Mucosa of descending colon (tissue), 3 donors: ENCODE results near the gene TMEM178B. TPM values are rescaled to one million over a fixed set of nuclear protein-coding genes. Genes with fewer than 3 reads are reported as not detected.

ENCODE experiments used
- ATAC-seq: fragments of 200-7000 bp; cut with Tn5 transposase; one replicate; pipeline ENCODE4 v1.9.1; 2020; ENCODE audit warnings: mild to moderate bottlenecking, moderate library complexity
- DNase-seq, 3 donors: peaks; one replicate each; pipeline ENCODE4 v3.0.0-alpha.2; 2020
- H3K36me3 ChIP-seq: fragments of 200-600 bp; one replicate; pipeline ENCODE4 v1.8.0; 2021; ENCODE audit warnings: low read depth, mild to moderate bottlenecking
- H3K4me1 ChIP-seq: fragments of 200-600 bp; one replicate; pipeline ENCODE4 v1.8.0; 2021; ENCODE audit warnings: low read depth, mild to moderate bottlenecking
- H3K4me3 ChIP-seq: fragments of 200-600 bp; one replicate; pipeline ENCODE4 v1.8.0; 2021; ENCODE audit warnings: mild to moderate bottlenecking
- H3K9me3 ChIP-seq: fragments of 200-600 bp; one replicate; pipeline ENCODE4 v1.8.0; 2021; ENCODE audit warnings: mild to moderate bottlenecking
- CTCF ChIP-seq: fragments of 200-600 bp; IDR thresholded peaks from one replicate; pipeline ENCODE4 v1.8.0; 2022; ENCODE audit warnings: antibody characterized with exemption, mild to moderate bottlenecking
- intact Hi-C, 2 donors: fragments of 100-400 bp; cut with DNase I in 1 of 2; cut with micrococcal nuclease in 1 of 2; formaldehyde crosslinking; loops; one replicate each; pipeline versions ENCODE4 v1.11.0 to v1.11.1; 2022; cut with DNase I, micrococcal nuclease
- total RNA-seq, 3 donors: library from RNA; stranded (reverse); fragmentation: NEBNext Ultra II Directional in 2 of 3; extraction: Animal tissue kit (Norgen Biotek cat#: 25700) in 2 of 3; gene quantifications; one replicate each; pipeline versions ENCODE4 v1.2.1 to v1.2.4, GENCODE V29; 2021 to 2023
- donor health status: DM: no; HTN: no; CAD: no; lungs with moderate emphysema.
- donor health status: DM: no; HTN: no; CAD: no.
- donor health status: DM: no; HTN: yes; CAD: no.

The TMEM178B gene
- total RNA-seq, 3 donors from 2014 or later = 0.22 to 2.0 (median 0.32) TPM

- intact Hi-C loops = no loop called here
- Histone ChIP-seq H3K4me1 (no peaks in the 10 kb centered on the region), H3K36me3 (no peaks in the 10 kb centered on the region), H3K4me3 (no peak overlapping the region), H3K9me3 (no peaks in the 10 kb centered on the region)
- TF ChIP-seq CTCF = no peak
- no peak for ATAC-seq
- DNase-seq = no peak
Measured at GRCh38 chr7:141335164-141335563, 261.3 kb downstream of the TMEM178B start.

GRCh38 chr7:141339603-141340002 lies 265.7 kb downstream of the TMEM178B start:
- ATAC-seq (no peak), DNase-seq (no peak)
- no peaks in the 10 kb centered on the region for H3K36me3 ChIP-seq
- no peak for TF ChIP-seq CTCF
- no peak overlapping the region for H3K4me3 ChIP-seq
- intact Hi-C loops = no loop called here
- H3K4me1 ChIP-seq = no peaks in the 10 kb centered on the region
- no peaks in the 10 kb centered on the region for H3K9me3 ChIP-seq

GRCh38 chr7:141340991-141341390 lies 267.1 kb downstream of the TMEM178B start:
- no peaks in the 10 kb centered on the region for H3K4me1 ChIP-seq
- H3K36me3 ChIP-seq = no peaks in the 10 kb centered on the region
- DNase-seq (no peak), ATAC-seq (no peak)
- intact Hi-C loops = no loop called here
- H3K9me3 ChIP-seq = no peaks in the 10 kb centered on the region
- no peak overlapping the region for H3K4me3 ChIP-seq
- TF ChIP-seq CTCF = no peak

GRCh38 chr7:141342621-141343408 lies 269.0 kb downstream of the TMEM178B start:
- no peak for TF ChIP-seq CTCF
- H3K4me1 ChIP-seq = no peaks in the 10 kb centered on the region
- no peaks in the 10 kb centered on the region for H3K36me3 ChIP-seq
- no peaks in the 10 kb centered on the region for H3K9me3 ChIP-seq
- ATAC-seq (no peak), DNase-seq (no peak)
- intact Hi-C loops = no loop called here
- no peak overlapping the region for H3K4me3 ChIP-seq

GRCh38 chr7:141344153-141344935 lies 270.5 kb downstream of the TMEM178B start:
- Histone ChIP-seq H3K36me3 (no peaks in the 10 kb centered on the region), H3K4me1 (no peaks in the 10 kb centered on the region), H3K9me3 (no peaks in the 10 kb centered on the region), H3K4me3 (no peak overlapping the region)
- ATAC-seq = no peak
- no peak for TF ChIP-seq CTCF
- DNase-seq = no peak
- intact Hi-C loops = no loop called here
